RKO (cell line): ENCODE data around the gene EEA1.
A peak's percentile ranks its signal among the peaks of the same experiment; 100 is the strongest.
"Not testable (repeated sequence)": the region's sequence is repeated elsewhere in the genome, so short reads cannot be mapped to it uniquely, and the experiment has no call there.

ENCODE experiments used
- DNase-seq: peaks from one replicate; pipeline ENCODE4 v3.0.0-alpha.2; 2016; ENCODE audit warnings: low spot score

The EEA1 gene

DNA sequence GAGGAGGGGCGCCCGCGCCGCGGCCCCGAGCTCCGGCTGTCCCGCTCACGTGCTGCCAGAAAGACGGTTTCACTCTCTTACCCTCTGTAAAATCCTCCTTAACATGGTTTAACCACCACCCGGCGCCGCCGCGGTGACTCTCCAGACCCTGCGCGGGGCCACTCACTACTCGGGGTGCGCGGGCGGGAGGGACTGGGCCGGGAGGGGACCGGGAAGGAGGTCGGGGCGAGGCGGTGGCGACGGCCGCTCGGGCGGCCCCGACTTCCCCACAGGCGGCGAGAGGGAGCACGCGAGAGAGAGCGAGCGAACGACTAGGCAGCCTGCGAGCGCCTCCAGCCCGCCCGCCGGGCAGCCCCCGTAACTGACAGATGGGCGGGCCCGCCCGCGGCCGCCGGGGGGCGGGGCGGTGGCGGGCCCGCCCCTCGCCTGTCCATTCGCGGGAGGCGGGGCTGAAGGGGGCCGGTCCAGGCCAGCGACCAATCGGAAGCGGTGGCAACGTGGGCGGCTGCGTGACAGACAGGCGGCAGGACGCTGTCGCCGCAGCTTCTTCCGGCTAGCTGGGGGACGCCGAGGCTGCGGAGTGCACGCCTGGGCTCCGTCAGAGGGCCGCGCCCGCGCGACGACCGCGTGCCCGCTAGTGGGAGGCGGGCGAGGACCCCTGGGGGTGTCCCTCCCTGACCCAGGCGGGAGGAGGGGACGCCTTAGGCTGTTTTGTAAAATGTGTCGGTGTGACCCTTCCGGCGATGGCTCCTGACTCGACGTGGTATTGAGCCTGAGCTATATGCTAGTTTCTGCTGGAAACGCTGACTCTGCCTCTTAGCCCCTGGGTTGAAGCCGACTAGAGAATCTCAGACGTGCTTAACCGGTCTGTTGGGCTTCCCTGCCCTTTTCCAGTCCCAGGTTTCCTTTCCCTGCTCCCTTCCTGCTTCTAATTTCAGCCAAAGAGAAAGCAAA lies at the start of gene EEA1:
EEA1 (minus strand) TSS at position 334 of the 954 bp plus-strand sequence; CDS start at position 105, 229 bp downstream.
- peak; percentile 96 for DNase-seq

- no peak for DNase-seq
These were observed 49.5 kb upstream of the EEA1 start for GRCh38 chr12:92978607-92979006.

GRCh38 chr12:92977326-92977725 lies 48.2 kb upstream of the EEA1 start:
- no peak for DNase-seq

GRCh38 chr12:92974759-92975158 lies 45.7 kb upstream of the EEA1 start:
- no peak for DNase-seq

DNA sequence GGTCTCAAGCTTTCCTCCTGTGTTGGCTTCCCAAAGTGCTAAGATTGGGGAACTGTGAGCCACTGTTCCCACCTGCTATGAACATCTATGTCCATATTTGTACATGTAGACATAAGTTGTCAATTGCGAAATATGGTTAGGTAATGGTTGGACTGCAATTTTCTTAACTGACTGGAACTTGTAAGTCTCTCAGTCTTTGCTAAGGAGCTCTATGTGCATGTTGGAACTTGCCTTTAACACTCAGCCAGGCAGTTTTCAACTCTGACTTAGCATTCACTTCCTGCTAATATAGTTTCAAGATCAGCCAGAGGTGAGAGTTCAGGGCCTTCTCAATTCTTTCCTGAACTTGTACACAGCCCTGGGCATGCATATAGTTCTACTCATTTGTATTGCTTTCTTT lies 44.5 kb upstream of the EEA1 start:
- no peak for DNase-seq

DNA sequence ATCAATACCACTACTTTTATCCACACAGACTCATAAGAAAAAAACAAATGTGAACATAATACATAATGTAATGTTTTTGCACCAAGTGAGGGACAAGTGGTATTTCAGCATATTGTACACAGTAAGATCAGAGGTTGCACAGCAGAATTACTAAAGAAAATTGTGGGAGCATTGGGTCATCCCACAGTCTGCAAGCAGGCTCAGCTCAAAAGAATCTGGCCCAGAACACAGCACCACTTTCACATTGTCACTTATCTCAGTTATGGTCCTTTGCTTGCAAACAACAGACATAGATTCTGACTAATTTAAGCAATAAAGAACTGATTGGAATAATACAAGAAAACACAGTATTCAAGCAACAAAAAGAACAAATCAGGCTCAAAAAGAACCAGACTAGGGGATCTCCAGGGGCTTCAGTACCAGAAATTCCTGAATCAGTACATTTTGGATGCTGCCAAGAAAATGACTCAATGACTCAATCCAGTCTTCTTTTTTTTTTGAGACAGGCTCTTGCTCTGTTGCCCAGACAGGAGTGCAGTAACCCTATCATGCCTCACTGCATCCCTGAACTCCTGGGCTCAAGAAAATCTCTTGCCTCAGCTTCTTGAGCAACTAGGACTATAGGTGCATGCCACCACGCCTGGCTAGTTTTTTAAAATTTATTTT lies 42.9 kb upstream of the EEA1 start:
- DNase-seq, result peak; percentile 16

DNA sequence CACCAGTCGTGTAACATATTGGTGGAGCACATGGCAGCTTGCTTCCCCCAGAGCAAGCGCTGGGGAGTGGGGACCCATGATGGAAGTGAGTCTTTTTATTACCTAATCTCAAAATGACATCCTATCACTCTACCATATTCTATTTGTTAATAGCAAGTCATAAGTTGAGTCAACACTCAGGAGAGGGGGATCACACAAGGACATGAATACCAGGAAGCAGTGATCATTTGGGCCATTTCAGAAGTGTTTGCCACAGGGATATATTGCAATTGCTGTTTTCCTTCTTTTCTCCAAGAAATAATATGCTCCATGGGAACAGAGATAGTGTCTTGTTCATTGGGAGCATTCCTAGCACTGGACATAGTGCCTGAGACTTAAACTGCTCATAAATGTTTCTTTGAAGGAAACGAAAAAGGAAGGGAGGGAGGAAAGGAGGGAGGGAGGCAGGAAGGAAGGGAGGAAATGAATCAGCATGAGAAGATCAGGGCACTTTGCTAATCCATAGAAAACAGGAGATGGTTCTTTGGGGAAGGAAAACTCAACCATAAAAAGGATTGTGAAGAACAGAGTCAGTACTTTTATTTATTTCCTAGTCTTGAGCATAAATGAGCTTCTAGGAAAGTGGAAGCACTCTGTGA lies 39.2 kb upstream of the EEA1 start:
- peak; percentile 36 for DNase-seq

GRCh38 chr12:92964378-92964777 lies 35.3 kb upstream of the EEA1 start:
- not testable (repeated sequence) for DNase-seq

DNA sequence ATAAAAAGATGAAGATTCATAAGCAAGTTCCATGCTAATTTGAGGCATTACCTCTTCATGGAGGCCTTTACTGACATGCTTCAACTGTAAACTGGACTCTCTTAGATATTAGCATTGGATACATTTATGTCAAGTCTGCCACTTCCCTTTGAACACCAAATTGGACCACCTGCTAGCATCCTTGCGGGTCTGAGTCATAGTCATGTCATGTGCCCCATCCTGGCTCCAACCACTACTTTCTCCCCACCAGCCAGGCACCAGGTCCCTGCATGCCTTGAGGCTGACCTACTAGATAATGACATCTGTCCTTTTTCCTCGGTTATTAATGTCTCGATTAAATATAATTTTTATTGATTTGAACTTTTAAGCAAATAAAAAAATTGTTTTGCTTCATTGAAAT lies 32.9 kb upstream of the EEA1 start:
- peak; percentile 38 for DNase-seq

DNA sequence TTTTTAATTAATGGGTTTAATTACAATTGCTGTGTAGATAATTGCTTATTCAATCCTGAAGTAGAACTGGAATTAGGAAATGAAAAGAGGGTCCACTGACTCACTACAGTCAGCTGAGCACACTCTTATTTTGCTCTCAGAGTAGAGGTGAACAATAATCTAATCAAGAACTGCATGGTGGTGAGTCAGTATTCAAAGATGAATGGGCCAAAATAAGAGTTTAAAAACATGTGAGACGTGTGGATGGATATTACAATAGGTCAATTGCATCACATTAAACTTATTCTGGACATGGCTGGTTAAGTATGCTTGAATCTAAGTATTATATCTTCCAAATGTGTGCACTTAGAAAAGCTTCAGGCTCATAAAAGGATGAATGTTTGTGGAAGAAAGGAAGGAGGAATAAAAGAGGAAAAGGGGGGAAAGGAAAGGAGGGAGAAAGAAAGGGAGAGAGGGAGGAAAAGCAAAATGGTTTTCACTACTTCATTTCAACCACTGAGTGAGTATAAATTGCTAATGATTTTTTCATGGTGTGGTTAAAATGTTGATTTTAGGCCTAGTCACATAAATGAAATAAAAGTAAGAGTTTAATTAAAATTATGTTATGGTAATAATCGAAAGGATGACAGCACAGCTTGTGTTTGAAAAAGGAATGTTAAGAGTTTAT lies 27.0 kb upstream of the EEA1 start:
- peak; percentile 19 for DNase-seq

DNA sequence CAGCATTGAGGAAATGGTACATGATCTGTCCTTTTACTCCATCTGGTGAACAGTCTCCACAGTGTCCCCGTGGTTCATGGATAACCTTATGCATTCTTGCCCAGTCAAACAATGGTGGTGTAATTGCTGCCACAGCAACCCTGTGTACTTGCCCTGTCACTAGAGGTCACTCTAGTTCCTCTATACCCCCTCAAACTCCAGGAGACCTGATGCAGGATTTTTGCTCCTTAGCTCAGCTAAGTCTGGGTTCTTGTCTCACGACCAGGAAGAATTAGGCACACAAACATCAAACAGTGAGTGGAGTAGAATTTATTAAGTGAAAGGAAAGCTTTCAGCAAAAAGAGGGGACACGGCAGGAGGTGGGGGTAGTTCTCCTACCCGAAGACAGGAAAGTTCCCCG lies 24.7 kb upstream of the EEA1 start:
- no peak for DNase-seq

- DNase-seq, result no peak
These were observed 23.3 kb upstream of the EEA1 start for GRCh38 chr12:92952394-92952793.

DNA sequence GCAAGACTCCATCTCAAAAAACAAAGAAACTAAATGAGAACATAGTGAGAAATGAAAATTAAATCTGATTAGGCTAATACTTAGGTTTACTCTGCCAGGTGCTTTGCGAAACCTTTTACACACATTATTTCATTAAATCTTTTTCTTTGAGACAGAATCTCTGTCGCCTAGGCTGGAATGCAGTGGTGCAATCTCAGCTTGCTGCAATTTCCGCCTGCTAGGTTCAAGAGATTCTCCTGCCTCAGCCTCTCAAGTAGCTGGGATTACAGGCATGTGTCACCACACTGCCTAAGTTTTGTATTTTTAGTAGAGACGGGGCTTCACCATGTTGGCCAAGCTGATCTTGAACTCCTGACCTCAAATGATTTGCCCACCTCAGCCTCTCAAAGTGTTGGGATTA lies 21.9 kb upstream of the EEA1 start:
- DNase-seq, result no peak

DNA sequence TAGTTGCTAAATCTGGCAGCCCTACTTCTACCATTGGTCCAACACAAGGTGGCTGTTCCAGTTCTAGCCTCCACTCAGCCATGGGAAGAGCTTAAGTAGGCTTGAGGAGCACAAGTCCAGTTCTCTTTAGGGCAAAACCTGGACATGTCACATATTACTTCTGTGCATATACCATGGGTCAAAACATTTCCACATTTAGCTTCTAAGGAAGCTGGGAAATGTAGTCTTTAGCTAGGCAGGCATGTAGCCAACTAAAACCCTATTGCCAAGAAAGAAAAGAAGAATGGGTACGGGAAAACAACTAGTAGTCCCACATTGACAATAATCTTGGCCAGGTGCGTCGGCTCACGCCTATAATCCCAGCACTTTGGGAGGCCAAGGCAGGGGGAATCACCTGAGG lies 20.9 kb upstream of the EEA1 start:
- no peak for DNase-seq

GRCh38 chr12:92949466-92949865 lies 20.4 kb upstream of the EEA1 start:
- no peak for DNase-seq

DNA sequence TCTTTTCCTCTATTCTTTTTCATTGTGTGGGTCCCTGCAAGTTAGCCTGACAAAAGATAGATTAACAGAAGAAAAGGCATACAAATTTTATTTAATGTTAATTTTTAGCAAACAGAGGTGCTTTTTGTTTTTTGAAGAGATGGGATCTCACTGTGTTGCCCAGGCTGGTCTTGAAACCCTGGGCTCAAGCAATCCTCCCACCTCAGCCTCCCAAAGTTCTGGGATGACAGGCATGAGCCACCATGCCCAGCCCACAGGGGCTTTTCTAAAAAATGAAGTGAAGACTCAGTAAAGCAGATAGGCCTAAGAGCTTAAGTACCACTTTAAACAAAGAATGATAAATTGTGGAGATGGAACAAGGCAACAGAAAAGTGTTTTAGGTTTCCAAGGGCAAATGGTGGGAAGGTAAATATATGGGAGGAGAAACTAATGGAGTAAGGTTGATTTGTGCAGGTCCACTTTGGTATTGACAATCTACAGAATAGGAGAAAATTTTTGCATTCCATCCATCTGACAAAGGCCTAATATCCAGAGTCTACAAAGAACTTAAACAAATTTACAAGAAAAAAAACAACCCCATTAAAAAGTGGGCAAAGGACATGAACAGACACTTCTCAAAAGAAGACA lies 18.6 kb upstream of the EEA1 start:
- DNase-seq, result no peak

- no peak for DNase-seq
These were observed 16.6 kb upstream of the EEA1 start for GRCh38 chr12:92945659-92946220.

GRCh38 chr12:92943482-92944250 lies 14.6 kb upstream of the EEA1 start:
- peak; percentile 58 for DNase-seq

DNA sequence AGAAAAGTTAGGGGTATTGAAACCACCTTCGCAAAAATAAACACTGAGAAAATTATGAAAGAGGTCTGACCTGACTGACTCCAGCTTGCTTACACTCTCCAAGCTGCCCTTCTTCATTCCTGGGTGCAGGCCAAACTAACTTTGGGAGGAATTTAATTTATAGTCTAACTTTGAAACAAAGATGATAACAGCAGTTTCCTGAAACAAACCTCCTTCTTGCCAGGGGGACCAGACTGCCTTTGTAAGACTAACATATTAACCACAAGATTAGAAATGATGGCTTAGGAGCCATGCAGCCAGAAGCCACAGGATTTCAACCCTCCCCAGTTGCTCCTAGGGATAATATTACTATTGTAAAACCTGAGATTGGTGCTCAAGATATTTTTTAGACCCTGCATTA lies 13.8 kb upstream of the EEA1 start:
- DNase-seq, result no peak

GRCh38 chr12:92939116-92939515 lies 10.0 kb upstream of the EEA1 start:
- no peak for DNase-seq

- no peak for DNase-seq
These were observed 9.5 kb upstream of the EEA1 start for GRCh38 chr12:92938638-92939037.
